NCI-H510A treated with DMSO at 0.1 percent for 48 hours (cell line): ENCODE results near the gene KANK3.
A peak's percentile ranks its signal among the peaks of the same experiment; 100 is the strongest.
"Not testable (repeated sequence)": the region's sequence is repeated elsewhere in the genome, so short reads cannot be mapped to it uniquely, and the experiment has no call there.

Experiments used
- DNase-seq: peaks from one replicate; lab custom pipeline; 2025; lab: John Stamatoyannopoulos, UW

Gene KANK3

GRCh38 chr19:8370176-8371010, 27.3 kb upstream of the KANK3 start:
- DNase-seq, result no peak

- no peak for DNase-seq
Observed at GRCh38 chr19:8367327-8368001, 24.4 kb upstream of the KANK3 start.

DNA sequence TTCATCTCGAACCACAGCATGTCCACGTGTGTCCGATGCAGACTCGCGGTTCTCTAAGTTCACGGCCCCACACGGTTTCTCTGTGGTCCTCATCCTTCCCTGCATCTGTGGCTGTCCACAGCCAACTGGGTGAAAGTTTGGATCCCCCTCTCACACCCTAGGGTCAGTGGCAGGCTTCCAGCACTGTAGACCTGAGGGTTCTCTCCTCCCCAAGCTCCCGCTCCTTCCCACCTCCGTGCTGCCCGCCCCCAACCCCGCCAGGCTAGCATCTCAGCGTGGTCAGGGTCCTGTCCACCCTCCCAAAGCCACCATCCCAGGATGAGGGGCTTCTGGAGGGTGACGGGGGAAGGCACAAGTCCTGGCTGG, 23.9 kb upstream of the KANK3 start:
- DNase-seq, result no peak

- DNase-seq, result no peak
Observed at GRCh38 chr19:8366121-8366581, 23.1 kb upstream of the KANK3 start.

DNA sequence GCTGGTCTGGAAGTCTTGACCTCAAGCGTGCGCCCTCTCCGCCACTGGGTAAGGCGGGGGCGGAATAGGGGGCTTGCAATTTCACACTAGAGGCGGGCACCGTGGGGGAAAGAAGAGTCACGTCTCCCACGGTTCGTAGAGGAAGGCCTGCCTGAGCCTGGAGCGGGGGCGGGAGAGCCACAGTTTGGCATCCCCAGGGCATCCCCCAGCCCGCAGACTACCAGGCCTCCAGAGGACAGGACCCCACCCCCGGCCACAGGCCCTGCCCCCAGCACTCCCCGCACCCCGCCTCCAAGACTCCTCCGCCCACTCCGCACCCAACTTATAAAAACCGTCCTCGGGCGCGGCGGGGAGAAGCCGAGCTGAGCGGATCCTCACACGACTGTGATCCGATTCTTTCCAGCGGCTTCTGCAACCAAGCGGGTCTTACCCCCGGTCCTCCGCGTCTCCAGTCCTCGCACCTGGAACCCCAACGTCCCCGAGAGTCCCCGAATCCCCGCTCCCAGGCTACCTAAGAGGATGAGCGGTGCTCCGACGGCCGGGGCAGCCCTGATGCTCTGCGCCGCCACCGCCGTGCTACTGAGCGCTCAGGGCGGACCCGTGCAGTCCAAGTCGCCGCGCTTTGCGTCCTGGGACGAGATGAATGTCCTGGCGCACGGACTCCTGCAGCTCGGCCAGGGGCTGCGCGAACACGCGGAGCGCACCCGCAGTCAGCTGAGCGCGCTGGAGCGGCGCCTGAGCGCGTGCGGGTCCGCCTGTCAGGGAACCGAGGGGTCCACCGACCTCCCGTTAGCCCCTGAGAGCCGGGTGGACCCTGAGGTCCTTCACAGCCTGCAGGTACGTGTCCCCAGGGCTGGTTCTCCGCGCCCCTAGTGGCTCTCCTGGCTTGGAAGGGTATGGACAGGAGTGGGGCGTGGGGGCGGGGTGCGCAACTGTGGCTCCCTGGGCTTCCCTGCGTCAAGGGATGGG, 21.0 kb upstream of the KANK3 start, which contains the start of gene ANGPTL4:
Gene ANGPTL4, plus strand, starts transcription at position 353 of the 969 bp plus-strand sequence. Its CDS starts 167 bp downstream, at position 520.
- DNase-seq, result peak; percentile 19

GRCh38 chr19:8361921-8362793, 19.1 kb upstream of the KANK3 start:
- DNase-seq, result peak; percentile 69

DNA sequence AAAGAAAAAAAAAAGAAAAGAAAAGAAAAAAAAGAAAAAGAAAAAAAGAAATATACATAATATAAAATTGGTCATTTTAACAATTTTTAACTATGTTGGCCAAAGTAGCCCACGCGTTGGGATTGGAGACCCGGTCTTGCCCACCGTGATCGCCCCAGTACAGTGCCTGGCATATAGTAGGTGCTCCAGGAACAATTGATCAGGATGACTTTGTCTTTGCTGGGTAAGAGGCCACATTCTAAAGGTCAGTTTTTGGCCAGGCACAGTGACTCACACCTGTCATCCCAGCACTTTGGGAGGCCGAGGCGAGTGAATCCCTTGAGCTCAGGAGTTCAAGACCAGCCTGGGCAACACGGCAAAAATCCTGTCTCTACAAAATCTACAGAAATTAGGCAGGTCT, 17.1 kb upstream of the KANK3 start:
- no peak for DNase-seq

- no peak for DNase-seq
Observed at GRCh38 chr19:8358948-8359347, 15.9 kb upstream of the KANK3 start.

- no peak for DNase-seq
Observed at GRCh38 chr19:8357007-8357521, 14.0 kb upstream of the KANK3 start.

DNA sequence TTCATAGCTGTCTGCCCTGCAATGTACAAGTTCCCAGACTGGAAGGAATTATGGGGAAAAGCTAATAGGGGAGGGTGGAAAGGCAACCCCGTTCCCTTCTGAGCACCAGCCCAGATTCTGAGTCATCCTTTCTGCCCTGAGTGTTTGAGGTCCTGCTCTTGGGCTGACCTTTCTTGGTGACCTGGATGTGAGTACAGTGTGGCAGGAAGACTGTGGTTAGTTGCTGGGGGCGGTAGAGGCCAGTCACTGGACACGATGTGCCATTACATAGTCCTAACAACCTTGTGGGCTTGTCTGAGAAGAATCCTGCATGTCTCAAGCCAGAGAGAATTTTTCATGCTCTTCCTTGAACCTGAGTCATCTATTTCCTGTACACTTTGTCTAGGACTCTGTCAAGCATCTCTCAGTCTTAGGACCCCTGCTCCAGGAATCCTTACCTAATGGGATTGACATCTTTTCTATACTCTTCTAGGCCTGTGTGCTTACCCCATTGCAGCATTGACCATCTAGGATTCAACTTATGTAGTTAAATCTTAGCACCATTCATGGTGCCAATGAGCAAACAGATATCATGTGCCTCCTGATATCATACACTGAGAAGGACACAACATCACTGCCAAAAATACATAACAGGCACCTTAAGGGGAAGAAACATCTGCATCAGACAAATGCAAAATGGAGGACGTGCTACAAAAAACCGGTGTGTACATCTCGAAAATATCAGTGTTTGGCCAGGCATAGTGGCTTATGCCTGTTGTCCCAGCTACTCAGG, 12.8 kb upstream of the KANK3 start:
- DNase-seq, result no peak

- not testable (repeated sequence) for DNase-seq
Observed at GRCh38 chr19:8352845-8353244, 9.8 kb upstream of the KANK3 start.

DNA sequence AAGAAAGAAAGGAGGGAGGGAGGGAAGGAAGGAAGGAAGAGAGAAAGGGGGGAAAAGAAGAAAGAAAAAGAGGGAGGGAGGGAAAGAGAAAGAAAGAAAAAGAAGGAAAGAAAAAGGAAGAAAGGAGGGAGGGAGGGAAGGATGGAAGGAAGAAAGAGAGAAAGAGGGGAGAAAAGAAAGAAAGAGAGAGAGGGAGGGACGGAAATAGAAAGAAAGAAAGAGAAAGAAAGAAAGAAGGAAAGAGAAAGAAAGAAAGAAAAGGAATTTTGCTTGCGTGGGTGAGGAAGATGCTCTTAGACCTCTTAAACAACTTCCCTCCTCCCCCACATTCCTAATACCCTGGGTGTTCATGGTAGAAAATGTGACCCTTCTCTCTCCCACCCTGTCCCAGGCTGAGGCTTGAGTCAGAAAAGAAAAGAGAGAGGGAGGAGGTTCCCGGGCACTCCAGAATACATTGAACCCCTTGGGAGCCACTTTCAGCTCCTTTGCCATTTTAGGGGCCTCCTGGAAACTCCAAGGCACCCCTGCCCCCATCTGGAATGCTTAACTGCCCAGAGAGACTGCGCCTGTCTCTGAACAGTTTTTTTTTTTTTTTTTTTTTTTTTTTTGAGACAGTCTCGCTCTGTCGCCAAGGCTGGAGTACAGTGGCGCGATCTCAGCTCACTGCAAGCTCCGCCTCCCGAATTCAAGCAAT, 9.2 kb upstream of the KANK3 start:
- no peak for DNase-seq

GRCh38 chr19:8349629-8350372, 6.7 kb upstream of the KANK3 start:
- DNase-seq, result not testable (repeated sequence)

DNA sequence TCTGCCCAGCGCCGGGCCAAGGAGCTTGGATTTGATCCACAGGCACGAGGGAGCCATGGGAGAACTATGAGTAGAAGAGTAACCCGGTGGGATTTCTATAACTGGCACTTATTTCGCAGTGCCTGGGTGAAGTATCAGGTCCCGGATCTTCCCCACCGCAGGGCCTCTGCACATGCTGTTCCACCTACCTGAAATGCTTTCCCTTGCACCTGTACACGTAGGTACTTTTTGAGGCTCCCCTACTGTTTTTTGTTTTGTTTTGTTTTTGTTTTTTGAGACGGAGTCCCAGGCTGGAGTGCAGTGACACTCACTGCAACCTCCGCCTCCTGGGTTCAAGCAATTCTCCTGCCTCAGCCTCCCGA, 402 bp upstream of the KANK3 start:
- DNase-seq, result no peak

DNA sequence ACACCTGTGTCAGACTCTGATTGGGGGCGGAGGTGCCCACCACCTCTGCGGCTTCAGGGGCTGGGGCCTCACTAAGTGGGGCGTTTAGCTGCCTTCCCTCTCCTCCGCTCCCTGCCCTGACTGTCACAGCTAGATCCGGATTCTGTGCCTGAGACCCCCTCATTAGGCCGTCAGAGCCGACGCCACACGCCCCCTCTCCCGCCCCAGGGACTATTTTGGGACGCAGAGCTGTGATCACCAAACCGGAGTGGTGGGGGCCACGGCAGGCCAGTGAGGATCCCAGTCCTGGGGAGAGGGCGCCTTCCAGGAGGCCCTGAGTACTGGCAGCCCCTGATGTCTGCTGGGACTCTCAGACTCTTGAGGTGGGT, 762 bp downstream of the KANK3 start:
- DNase-seq, result no peak

GRCh38 chr19:8341504-8341903, 1.6 kb downstream of the KANK3 start:
- DNase-seq, result not testable (repeated sequence)

DNA sequence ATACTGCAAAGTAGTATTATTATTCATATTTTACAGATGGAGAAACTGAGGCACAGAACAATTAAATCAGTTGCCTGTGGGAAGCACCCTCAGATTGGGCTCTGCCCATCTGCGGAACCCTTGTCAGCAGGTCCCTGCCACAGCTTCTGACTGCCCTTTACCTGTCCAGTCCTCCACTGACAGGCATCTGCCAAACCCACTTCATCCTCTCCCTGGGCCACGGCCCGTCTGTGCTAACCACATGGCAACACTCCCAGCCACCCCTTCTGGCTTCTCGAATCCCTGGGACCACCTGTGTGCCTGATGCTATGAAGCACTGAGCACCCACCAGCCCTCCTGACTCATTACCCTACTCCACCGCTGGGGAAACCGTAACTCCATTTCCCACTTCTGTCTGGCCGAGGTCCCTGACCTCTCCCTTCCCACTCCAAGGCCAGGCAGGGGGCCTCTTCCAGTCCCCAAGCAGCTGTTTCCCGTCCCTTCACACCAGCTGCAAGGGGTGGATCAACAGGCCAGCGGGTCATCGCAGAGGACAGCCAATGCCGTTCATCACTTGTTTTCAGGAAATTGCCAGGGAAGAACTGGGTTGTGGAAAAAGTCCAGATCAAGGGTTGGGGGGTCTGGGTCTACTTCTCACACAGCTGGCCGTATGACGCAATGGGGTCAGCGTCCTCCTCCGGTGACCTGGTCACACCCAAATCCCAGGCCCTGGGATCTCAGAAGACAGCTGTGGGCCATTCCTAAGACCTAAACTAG, 2.5 kb downstream of the KANK3 start:
- DNase-seq, result no peak

GRCh38 chr19:8338835-8339234, 4.2 kb downstream of the KANK3 start:
- no peak for DNase-seq
